HepG2 (cell line): ENCODE data around the gene KANSL1. TPM values are rescaled to one million over a fixed set of nuclear protein-coding genes. Genes with fewer than 3 reads are reported as not detected.

Experiments
- ATAC-seq: fragments of 200-7000 bp; cut with Tn5 transposase; 3 replicates; pipeline ENCODE4 v1.9.1; 2020; ENCODE audit warnings: mild to moderate bottlenecking, moderate library complexity
- BruUV-seq: library from RNA; stranded (reverse); fragments of 400-500 nt; replicated peaks from 2 replicates; lab custom pipeline; 2021; lab: Mats Ljungman, UMichigan
- CTCF ChIA-PET: fragments of 300-600 bp; formaldehyde crosslinking; extraction: SDS; loops from one replicate; lab custom pipeline; 2021; ENCODE audit warnings: low total read pairs, inconsistent platforms, low intra/inter-chr PET ratio; lab: Yijun Ruan, JAX
- POLR2A ChIA-PET: fragments of 350-600 bp; sonication (Branson Sonifier 250); formaldehyde crosslinking; loops from one replicate; lab custom pipeline; 2020; ENCODE audit warnings: antibody characterized with exemption, inconsistent platforms; lab: Yijun Ruan, JAX
- DNase-seq: peaks from one replicate; pipeline ENCODE4 v3.0.0-alpha.2; 2015; ENCODE audit warnings: low spot score
- FAIRE-seq: peaks from 3 replicates; lab custom pipeline; 2011; peaks lifted over from hg19 to GRCh38; lab: Jason Lieb, UNC
- H2AFZ ChIP-seq: one replicate; pipeline ENCODE4 v1.6.1; 2011; ENCODE audit warnings: low read length, inconsistent platforms
- H3K27ac ChIP-seq: fragments of 300-600 bp; 3 replicates; pipeline ENCODE4 v1.8.0; 2011; ENCODE audit warnings: mixed run types, mild to moderate bottlenecking, mixed read lengths, low read length, inconsistent platforms; ENCODE audit not compliant: insufficient read depth; ENCODE audit errors: extremely low read length
- H3K27me3 ChIP-seq, 2 experiments: fragments of 200-600 bp in 1 of 2; 2 replicates in 1 of 2; 3 replicates in 1 of 2; pipeline versions ENCODE4 v1.6.0 to v1.8.0; 2011; ENCODE audit warnings: low read length in 2 of 2, mild to moderate bottlenecking in 2 of 2, moderate library complexity in 2 of 2, inconsistent platforms in 1 of 2; ENCODE audit not compliant: insufficient read depth in 2 of 2, control insufficient read depth in 1 of 2
- H3K36me3 ChIP-seq, 2 experiments: fragments of 200-600 bp in 1 of 2; replicated peaks in 1 of 2; 2 replicates in 1 of 2; 3 replicates in 1 of 2; pipeline versions ENCODE4 v1.5.1 to v1.8.0; 2011; ENCODE audit warnings: low read length in 2 of 2, inconsistent platforms in 1 of 2; ENCODE audit not compliant: insufficient read depth in 2 of 2, control insufficient read depth in 1 of 2
- H3K4me1 ChIP-seq: 2 replicates; pipeline ENCODE4 v1.5.1; 2012; ENCODE audit warnings: low read length, inconsistent platforms; ENCODE audit not compliant: insufficient read depth
- H3K4me2 ChIP-seq: 2 replicates; pipeline ENCODE4 v1.6.0; 2011; ENCODE audit warnings: low read depth, low read length, inconsistent platforms
- H3K4me3 ChIP-seq, 3 experiments: fragments of 200-600 bp in 1 of 3; sonication (generic), shearing (Covaris generic) in 1 of 3; replicated peaks in 1 of 3; 2 replicates each; pipeline ENCODE4 v1.5.1; 2011 to 2016; ENCODE audit warnings: low read length in 3 of 3, inconsistent platforms in 2 of 3, low read depth in 2 of 3, mild to moderate bottlenecking in 2 of 3, control low read depth in 1 of 3, mixed read lengths in 1 of 3; ENCODE audit not compliant: insufficient read depth in 1 of 3
- H3K79me2 ChIP-seq: one replicate; pipeline ENCODE4 v1.6.1; 2011; ENCODE audit warnings: low read length, inconsistent platforms; ENCODE audit not compliant: insufficient read depth
- H3K9ac ChIP-seq: 2 replicates; pipeline ENCODE4 v1.6.0; 2011; ENCODE audit warnings: mild to moderate bottlenecking, low read depth, low read length, inconsistent platforms; ENCODE audit not compliant: insufficient read depth
- H3K9me3 ChIP-seq: 2 replicates; pipeline ENCODE4 v1.5.1; 2012; ENCODE audit warnings: mild to moderate bottlenecking, low read length
- H4K20me1 ChIP-seq: 2 replicates; pipeline ENCODE4 v1.6.0; 2011; ENCODE audit warnings: inconsistent platforms, mild to moderate bottlenecking, low read length, moderate library complexity; ENCODE audit not compliant: insufficient read depth
- CEBPB ChIP-seq: IDR thresholded peaks from 2 replicates; pipeline ENCODE4 v1.6.1; 2011; ENCODE audit warnings: low read depth, low read length, improper control_type of control experiment, borderline replicate concordance
- CEBPG ChIP-seq: IDR thresholded peaks from 2 replicates; pipeline ENCODE4 v1.6.1; 2016
- GATAD1 ChIP-seq: IDR thresholded peaks from 2 replicates; pipeline ENCODE4 v1.6.1; 2016; ENCODE audit warnings: missing genetic modification reagents, missing compliant biosample characterization
- KAT2B ChIP-seq: fragments of 150-350 bp; IDR thresholded peaks from 2 replicates; pipeline ENCODE4 v1.6.1; 2014; ENCODE audit warnings: low read depth, low read length, borderline replicate concordance
- RCOR2 ChIP-seq: IDR thresholded peaks from 2 replicates; pipeline ENCODE4 v1.6.1; 2016; ENCODE audit warnings: missing biosample characterization, missing genetic modification reagents
- SUZ12 ChIP-seq: fragments of 150-350 bp; IDR thresholded peaks from 2 replicates; pipeline ENCODE4 v1.6.1; 2014; ENCODE audit warnings: low read depth, low read length
- TCF12 ChIP-seq, 2 experiments: fragments of 450-650 bp in 1 of 2; sonication (generic) in 1 of 2; formaldehyde crosslinking in 1 of 2; IDR thresholded peaks; 2 replicates each; pipeline versions ENCODE4 v1.6.1 to v1.8.0; 2017 to 2022; ENCODE audit warnings: antibody characterized with exemption in 1 of 2, mild to moderate bottlenecking in 1 of 2, missing genetic modification reagents in 1 of 2, moderate library complexity in 1 of 2
- ZNF891 ChIP-seq: sonication (generic); formaldehyde crosslinking; IDR thresholded peaks from 2 replicates; pipeline ENCODE4 v1.5.0; 2020; ENCODE audit warnings: mild to moderate bottlenecking, missing genetic modification reagents
- WGBS: methylation state at CpG from one replicate; pipeline ENCODE4 v1.1.6; 2017; ENCODE audit warnings: low lambda C conversion rate; 5-methylcytosine and 5-hydroxymethylcytosine counted together
- in situ Hi-C: cut with HindIII; loops from 2 replicates; pipeline ENCODE4 v1.10.0; 2017; ENCODE audit warnings: low pct_unique_long_range_greater_than_20kb; ENCODE audit not compliant: extremely low pct_ligation_motif_present
- intact Hi-C: fragments of 100-400 bp; cut with micrococcal nuclease; formaldehyde crosslinking; loops from one replicate; pipeline ENCODE4 v1.10.0; 2022; ENCODE audit not compliant: unreplicated experiment
- polyA plus RNA-seq, 8 experiments: library from polyadenylated mRNA; depleted of rRNA in 3 of 8; stranded (reverse) in 7 of 8; unstranded in 1 of 8; fragments of >200 nt; fragmentation: Illumina TruSeq in 4 of 8; extraction: Trizol in 4 of 8; gene quantifications; 2 replicates each; pipeline versions ENCODE4 v1.2.1 to v1.2.3, GENCODE V29; 2011 to 2016; ENCODE audit warnings: low read depth in 4 of 8, missing spikeins in 1 of 8, mixed read lengths in 1 of 8; ENCODE audit not compliant: insufficient read depth in 1 of 8
- total RNA-seq, 5 experiments: library from RNA; depleted of rRNA; stranded (reverse); fragments of >200 nt; fragmentation: Illumina TruSeq; extraction: Trizol; gene quantifications; 2 replicates each; pipeline ENCODE4 v1.2.3, GENCODE V29; 2016; ENCODE audit warnings: low read depth in 1 of 5
- TF ChIP-seq, protein P1 (sequence below): sonication (generic); formaldehyde crosslinking; IDR thresholded peaks from 2 replicates; pipeline ENCODE4 v1.8.0; 2022; ENCODE audit warnings: mild to moderate bottlenecking, missing genetic modification reagents, borderline replicate concordance
- TF ChIP-seq, protein P2 (sequence below): fragments of 450-650 bp; IDR thresholded peaks from 2 replicates; pipeline ENCODE4 v1.6.1; 2017
- TF ChIP-seq, protein P3 (sequence below): sonication (generic); formaldehyde crosslinking; IDR thresholded peaks from 2 replicates; pipeline ENCODE4 v1.4.0; 2020; ENCODE audit warnings: mild to moderate bottlenecking, missing genetic modification reagents
- TF ChIP-seq, protein P4 (sequence below): sonication (generic); formaldehyde crosslinking; IDR thresholded peaks from 2 replicates; pipeline ENCODE4 v1.5.0; 2020; ENCODE audit warnings: mild to moderate bottlenecking, missing genetic modification reagents
- TF ChIP-seq, protein P5 (sequence below): sonication (generic); formaldehyde crosslinking; IDR thresholded peaks from 2 replicates; pipeline ENCODE4 v1.5.0; 2020; ENCODE audit warnings: missing genetic modification reagents

Gene KANSL1
- total and polyA plus RNA-seq, 2 of the 13 experiments (the other 11 are each of a cell fraction or from before 2014, with no cell fraction given): 24.0 to 59.6 TPM

DNA sequence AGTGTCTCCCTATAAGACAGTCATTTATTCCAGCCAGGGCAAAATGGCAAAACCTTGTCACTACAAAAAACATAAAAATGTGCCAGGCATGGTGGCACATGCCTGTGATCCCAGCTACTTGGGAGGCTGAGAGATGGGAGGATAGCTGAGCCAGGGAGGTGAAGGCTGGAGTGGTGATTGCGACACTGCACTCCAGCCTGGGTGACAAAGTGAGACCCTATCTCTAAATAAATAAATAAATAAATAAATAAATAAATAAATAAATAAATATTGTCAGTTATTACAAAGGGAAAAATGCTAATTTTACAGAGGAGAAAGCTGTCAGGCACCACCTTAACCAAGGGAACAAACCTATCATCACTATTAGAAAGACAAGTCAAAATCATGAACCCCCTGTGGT, 118.7 kb downstream of the KANSL1 start:
- POLR2A ChIA-PET: no interaction called here
- CTCF ChIA-PET: no interaction called here
- FAIRE-seq (no peak), ATAC-seq (no peak), DNase-seq (no peak)
- no peak overlapping the region for H2AFZ ChIP-seq
- H3K4me1 ChIP-seq: peaks cover 11% of the 10 kb centered on the region
- H3K27me3 ChIP-seq: no peaks in the 10 kb centered on the region
- no peak overlapping the region for H3K27ac ChIP-seq
- peaks cover 3 to 62% of the 10 kb centered on the region in 2 experiments for H3K36me3 ChIP-seq
- TF ChIP-seq CEBPB (peak; percentile 35; the same call in 1 of the 2 replicates), CEBPG (CRISPR knock-in tag) (peak; percentile 31; the same call in 1 of the 2 replicates), GATAD1 (CRISPR knock-in tag) (no peak), KAT2B (no peak), TCF12 (IDR thresholded peaks at IDR 0.05) (no peak), TCF12 (CRISPR knock-in tag; IDR thresholded peaks at IDR 0.05) (no peak), RCOR2 (CRISPR knock-in tag) (no peak), ZNF891 (CRISPR knock-in tag) (no peak), SUZ12 (no peak)
- TF ChIP-seq, protein P1, sequence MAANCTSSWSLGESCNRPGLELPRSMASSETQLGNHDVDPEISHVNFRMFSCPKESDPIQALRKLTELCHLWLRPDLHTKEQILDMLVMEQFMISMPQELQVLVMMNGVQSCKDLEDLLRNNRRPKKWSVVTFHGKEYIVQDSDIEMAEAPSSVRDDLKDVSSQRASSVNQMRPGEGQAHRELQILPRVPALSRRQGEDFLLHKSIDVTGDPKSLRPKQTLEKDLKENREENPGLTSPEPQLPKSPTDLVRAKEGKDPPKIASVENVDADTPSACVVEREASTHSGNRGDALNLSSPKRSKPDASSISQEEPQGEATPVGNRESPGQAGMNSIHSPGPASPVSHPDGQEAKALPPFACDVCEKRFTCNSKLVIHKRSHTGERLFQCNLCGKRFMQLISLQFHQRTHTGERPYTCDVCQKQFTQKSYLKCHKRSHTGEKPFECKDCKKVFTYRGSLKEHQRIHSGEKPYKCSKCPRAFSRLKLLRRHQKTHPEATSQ: no peak
- TF ChIP-seq, protein P2, sequence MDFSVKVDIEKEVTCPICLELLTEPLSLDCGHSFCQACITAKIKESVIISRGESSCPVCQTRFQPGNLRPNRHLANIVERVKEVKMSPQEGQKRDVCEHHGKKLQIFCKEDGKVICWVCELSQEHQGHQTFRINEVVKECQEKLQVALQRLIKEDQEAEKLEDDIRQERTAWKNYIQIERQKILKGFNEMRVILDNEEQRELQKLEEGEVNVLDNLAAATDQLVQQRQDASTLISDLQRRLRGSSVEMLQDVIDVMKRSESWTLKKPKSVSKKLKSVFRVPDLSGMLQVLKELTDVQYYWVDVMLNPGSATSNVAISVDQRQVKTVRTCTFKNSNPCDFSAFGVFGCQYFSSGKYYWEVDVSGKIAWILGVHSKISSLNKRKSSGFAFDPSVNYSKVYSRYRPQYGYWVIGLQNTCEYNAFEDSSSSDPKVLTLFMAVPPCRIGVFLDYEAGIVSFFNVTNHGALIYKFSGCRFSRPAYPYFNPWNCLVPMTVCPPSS: no peak
- TF ChIP-seq, protein P3, sequence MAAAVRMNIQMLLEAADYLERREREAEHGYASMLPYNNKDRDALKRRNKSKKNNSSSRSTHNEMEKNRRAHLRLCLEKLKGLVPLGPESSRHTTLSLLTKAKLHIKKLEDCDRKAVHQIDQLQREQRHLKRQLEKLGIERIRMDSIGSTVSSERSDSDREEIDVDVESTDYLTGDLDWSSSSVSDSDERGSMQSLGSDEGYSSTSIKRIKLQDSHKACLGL (CRISPR knock-in tag): no peak
- TF ChIP-seq, protein P4, sequence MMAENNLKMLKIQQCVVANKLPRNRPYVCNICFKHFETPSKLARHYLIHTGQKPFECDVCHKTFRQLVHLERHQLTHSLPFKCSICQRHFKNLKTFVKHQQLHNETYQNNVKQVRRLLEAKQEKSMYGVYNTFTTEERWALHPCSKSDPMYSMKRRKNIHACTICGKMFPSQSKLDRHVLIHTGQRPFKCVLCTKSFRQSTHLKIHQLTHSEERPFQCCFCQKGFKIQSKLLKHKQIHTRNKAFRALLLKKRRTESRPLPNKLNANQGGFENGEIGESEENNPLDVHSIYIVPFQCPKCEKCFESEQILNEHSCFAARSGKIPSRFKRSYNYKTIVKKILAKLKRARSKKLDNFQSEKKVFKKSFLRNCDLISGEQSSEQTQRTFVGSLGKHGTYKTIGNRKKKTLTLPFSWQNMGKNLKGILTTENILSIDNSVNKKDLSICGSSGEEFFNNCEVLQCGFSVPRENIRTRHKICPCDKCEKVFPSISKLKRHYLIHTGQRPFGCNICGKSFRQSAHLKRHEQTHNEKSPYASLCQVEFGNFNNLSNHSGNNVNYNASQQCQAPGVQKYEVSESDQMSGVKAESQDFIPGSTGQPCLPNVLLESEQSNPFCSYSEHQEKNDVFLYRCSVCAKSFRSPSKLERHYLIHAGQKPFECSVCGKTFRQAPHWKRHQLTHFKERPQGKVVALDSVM (CRISPR knock-in tag): peak; percentile 61; the same call in 1 of the 2 replicates
- TF ChIP-seq, protein P5, sequence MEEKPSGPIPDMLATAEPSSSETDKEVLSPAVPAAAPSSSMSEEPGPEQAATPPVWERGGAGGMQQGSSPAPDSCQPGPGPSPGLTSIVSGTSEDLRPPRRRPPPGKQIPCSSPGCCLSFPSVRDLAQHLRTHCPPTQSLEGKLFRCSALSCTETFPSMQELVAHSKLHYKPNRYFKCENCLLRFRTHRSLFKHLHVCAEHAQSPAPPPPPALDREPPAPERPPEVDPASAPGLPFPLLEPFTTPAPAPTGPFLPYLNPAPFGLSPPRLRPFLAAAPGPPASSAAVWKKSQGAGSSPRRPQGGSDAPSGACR (CRISPR knock-in tag): no peak
- intact Hi-C loops (loop anchor here (10.0 kb wide), 1 partner anchor 120 kb away; the partner anchor contains the start of gene KANSL1), in situ Hi-C loops (no loop called here)
- H3K9ac ChIP-seq: no peak overlapping the region
- BruUV-seq: no TSS peak
- peaks cover 11% of the 10 kb centered on the region for H4K20me1 ChIP-seq
- H3K9me3 ChIP-seq: no peaks in the 10 kb centered on the region
- WGBS: 98% methylated on average over 1 of the region's 1 CpG
- H3K4me3 ChIP-seq: no peak overlapping the region
- H3K4me2 ChIP-seq: no peak overlapping the region
- peaks cover 28% of the 10 kb centered on the region for H3K79me2 ChIP-seq
